Tibial artery (tissue), 4 donors: ENCODE measurements around the gene GIMAP6.
"Not testable (repeated sequence)": the region's sequence is repeated elsewhere in the genome, so short reads cannot be mapped to it uniquely, and the experiment has no call there.

Experiments
- DNase-seq, 2 donors: peaks; one replicate each; pipeline ENCODE4 v3.0.0-alpha.2; 2019
- H3K27ac ChIP-seq, 2 donors: fragments of 200-600 bp; sonication (generic) in 1 of 2; 1 replicate in 1 of 2; 2 replicates in 1 of 2; pipeline ENCODE4 v1.5.1; 2018 to 2019; ENCODE audit warnings: mild to moderate bottlenecking in 1 of 2
- H3K27me3 ChIP-seq, 2 donors: fragments of 200-600 bp; sonication (generic) in 1 of 2; one replicate each; pipeline versions ENCODE4 v1.5.1 to v1.6.0; 2016 to 2019
- H3K36me3 ChIP-seq, 3 donors: fragments of 200-600 bp; sonication (generic) in 2 of 3; one replicate each; pipeline ENCODE4 v1.5.1; 2016 to 2019; ENCODE audit warnings: mild to moderate bottlenecking in 2 of 3
- H3K4me1 ChIP-seq, 4 donors: fragments of 200-600 bp; sonication (generic) in 2 of 4; 1 replicate in 3 of 4; 2 replicates in 1 of 4; pipeline ENCODE4 v1.5.1; 2016 to 2019
- H3K4me3 ChIP-seq, 2 donors: fragments of 200-600 bp; sonication (generic) in 1 of 2; 1 replicate in 1 of 2; 2 replicates in 1 of 2; pipeline ENCODE4 v1.5.1; 2018 to 2019; ENCODE audit warnings: mild to moderate bottlenecking in 2 of 2
- H3K9me3 ChIP-seq, 3 donors: fragments of 200-600 bp; sonication (generic) in 1 of 3; one replicate each; pipeline ENCODE4 v1.5.1; 2016 to 2019
- intact Hi-C: fragments of 100-400 bp; cut with DNase I; formaldehyde crosslinking; loops from one replicate; pipeline ENCODE4 v1.15.0; 2023; ENCODE audit warnings: low total_unique reads
- TF ChIP-seq, protein P1 (sequence below), 2 experiments: fragments of 200-600 bp in 1 of 2; fragments of 450-650 bp in 1 of 2; IDR thresholded peaks; one replicate each; pipeline ENCODE4 v1.5.1; 2017 to 2019; ENCODE audit warnings: antibody characterized with exemption in 2 of 2, mild to moderate bottlenecking in 1 of 2, moderate library complexity in 1 of 2

Gene GIMAP6

GRCh38 chr7:150610233-150610632 lies 22.0 kb downstream of the GIMAP6 start:
- no peaks in the 10 kb centered on the region for H3K4me1 ChIP-seq
- H3K36me3 ChIP-seq, result no peaks in the 10 kb centered on the region
- intact Hi-C loops, result no loop called here
- DNase-seq, result no peak
- H3K4me3 ChIP-seq, result no peak overlapping the region
- no peaks in the 10 kb centered on the region for H3K9me3 ChIP-seq
- no peak overlapping the region for H3K27ac ChIP-seq
- H3K27me3 ChIP-seq, result no peaks in the 10 kb centered on the region
- TF ChIP-seq, protein P1, sequence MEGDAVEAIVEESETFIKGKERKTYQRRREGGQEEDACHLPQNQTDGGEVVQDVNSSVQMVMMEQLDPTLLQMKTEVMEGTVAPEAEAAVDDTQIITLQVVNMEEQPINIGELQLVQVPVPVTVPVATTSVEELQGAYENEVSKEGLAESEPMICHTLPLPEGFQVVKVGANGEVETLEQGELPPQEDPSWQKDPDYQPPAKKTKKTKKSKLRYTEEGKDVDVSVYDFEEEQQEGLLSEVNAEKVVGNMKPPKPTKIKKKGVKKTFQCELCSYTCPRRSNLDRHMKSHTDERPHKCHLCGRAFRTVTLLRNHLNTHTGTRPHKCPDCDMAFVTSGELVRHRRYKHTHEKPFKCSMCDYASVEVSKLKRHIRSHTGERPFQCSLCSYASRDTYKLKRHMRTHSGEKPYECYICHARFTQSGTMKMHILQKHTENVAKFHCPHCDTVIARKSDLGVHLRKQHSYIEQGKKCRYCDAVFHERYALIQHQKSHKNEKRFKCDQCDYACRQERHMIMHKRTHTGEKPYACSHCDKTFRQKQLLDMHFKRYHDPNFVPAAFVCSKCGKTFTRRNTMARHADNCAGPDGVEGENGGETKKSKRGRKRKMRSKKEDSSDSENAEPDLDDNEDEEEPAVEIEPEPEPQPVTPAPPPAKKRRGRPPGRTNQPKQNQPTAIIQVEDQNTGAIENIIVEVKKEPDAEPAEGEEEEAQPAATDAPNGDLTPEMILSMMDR (IDR thresholded peaks at IDR 0.05), result no peak

GRCh38 chr7:150603600-150603999 lies 28.6 kb downstream of the GIMAP6 start:
- H3K27ac ChIP-seq, DNase-seq, H3K9me3 ChIP-seq, H3K27me3 ChIP-seq, H3K36me3 ChIP-seq, H3K4me1 ChIP-seq, H3K4me3 ChIP-seq, intact Hi-C loops: not testable (repeated sequence)

DNA sequence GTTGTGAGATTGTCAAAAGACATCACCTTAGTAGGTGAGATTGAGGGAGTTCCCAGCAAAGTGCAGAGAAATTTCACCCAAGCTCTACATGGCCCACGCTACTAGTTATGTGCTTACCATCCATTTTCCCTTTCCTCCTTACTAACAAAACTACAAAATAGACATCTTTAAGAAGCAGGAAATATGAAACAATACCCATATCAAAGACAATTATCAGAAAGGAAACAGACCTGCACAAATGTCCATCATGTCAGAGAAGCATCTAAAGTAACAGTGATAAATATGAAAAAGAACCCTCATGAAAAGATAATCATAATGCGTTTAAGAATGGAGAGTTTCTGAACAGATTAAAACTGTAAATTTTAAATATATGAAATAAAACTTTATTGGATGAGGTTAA lies 36.8 kb downstream of the GIMAP6 start:
- no peak overlapping the region for H3K4me3 ChIP-seq
- no peaks in the 10 kb centered on the region for H3K27me3 ChIP-seq
- H3K9me3 ChIP-seq, result no peaks in the 10 kb centered on the region
- no peaks in the 10 kb centered on the region for H3K36me3 ChIP-seq
- no peak overlapping the region for H3K27ac ChIP-seq
- intact Hi-C loops, result no loop called here
- no peaks in the 10 kb centered on the region for H3K4me1 ChIP-seq
- TF ChIP-seq, protein P1 (IDR thresholded peaks at IDR 0.05), result no peak
- no peak for DNase-seq

GRCh38 chr7:150594805-150595204 lies 37.4 kb downstream of the GIMAP6 start:
- H3K4me3 ChIP-seq, result no peak overlapping the region
- no peak for DNase-seq
- intact Hi-C loops, result no loop called here
- H3K27me3 ChIP-seq, result no peaks in the 10 kb centered on the region
- no peaks in the 10 kb centered on the region for H3K36me3 ChIP-seq
- H3K27ac ChIP-seq, result no peak overlapping the region
- TF ChIP-seq, protein P1 (IDR thresholded peaks at IDR 0.05), result no peak
- H3K4me1 ChIP-seq, result no peaks in the 10 kb centered on the region
- no peaks in the 10 kb centered on the region for H3K9me3 ChIP-seq

DNA sequence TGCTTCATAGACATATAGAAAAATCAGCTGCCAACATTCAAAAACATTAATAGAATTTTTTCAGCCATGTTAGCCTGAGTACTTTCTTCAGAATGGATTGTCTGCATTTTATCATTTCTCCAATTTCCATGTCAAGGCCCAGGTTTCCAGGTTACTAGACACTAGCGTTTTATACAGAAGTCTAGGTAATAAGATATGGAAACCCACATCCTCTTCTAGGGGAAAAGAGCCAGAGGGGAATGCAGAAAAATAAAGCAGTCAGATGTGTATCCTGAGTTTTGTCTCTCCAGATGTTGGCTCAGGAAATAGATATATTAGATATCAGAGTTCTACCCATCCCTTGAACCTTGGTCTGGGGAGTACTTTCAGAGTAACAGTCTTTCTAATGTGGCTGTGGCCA lies 44.6 kb downstream of the GIMAP6 start:
- Histone ChIP-seq H3K4me1 (no peaks in the 10 kb centered on the region), H3K27me3 (no peaks in the 10 kb centered on the region), H3K36me3 (no peaks in the 10 kb centered on the region), H3K4me3 (no peak overlapping the region), H3K9me3 (no peaks in the 10 kb centered on the region), H3K27ac (no peak overlapping the region)
- intact Hi-C loops, result no loop called here
- DNase-seq, result no peak
- TF ChIP-seq, protein P1 (IDR thresholded peaks at IDR 0.05), result no peak

DNA sequence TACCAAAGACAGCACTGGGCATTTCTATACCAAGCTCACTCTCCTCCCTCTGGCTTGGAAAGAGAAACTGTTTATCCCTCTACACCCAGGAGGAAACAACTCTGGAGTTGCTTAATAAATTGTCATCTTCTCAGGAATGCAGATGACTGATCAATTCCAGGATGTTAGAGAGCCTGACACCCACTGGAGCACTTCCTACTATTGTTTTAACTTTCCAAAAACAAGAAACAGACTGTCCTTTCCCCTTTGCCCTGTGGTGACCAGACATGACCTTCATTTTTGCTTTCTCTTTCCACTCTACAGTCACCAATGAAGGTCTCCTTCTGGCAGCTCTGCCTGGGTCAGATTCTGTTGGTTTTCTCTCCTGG lies 45.4 kb downstream of the GIMAP6 start:
- Histone ChIP-seq H3K9me3 (no peaks in the 10 kb centered on the region), H3K4me1 (no peaks in the 10 kb centered on the region), H3K27ac (no peak overlapping the region), H3K36me3 (no peaks in the 10 kb centered on the region), H3K4me3 (no peak overlapping the region), H3K27me3 (no peaks in the 10 kb centered on the region)
- intact Hi-C loops, result no loop called here
- TF ChIP-seq, protein P1 (IDR thresholded peaks at IDR 0.05), result no peak
- DNase-seq, result no peak
